ENCODE results near the gene SAYSD1.

Gene SAYSD1

DNA sequence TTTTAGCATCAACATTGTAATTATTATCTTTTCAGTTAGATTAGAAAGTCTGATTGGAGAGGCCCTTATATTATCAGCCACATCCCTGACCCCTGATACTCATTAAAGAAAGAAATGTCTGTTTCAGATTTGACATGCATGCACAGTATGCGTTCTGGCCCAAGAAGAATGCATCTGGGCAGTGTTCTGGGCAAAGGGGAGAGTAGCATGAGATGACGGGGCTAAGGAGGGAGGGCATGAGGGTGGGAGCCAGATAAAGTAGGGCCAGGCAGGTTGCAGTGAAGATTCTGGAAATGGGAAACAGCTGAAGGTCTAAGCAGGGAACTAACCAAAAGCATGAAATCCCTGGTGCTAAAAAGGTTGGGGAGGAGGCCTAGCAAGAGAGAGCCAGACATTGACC is 7.3 kb downstream of the SAYSD1 start:
- DNase-seq = no peak

DNA sequence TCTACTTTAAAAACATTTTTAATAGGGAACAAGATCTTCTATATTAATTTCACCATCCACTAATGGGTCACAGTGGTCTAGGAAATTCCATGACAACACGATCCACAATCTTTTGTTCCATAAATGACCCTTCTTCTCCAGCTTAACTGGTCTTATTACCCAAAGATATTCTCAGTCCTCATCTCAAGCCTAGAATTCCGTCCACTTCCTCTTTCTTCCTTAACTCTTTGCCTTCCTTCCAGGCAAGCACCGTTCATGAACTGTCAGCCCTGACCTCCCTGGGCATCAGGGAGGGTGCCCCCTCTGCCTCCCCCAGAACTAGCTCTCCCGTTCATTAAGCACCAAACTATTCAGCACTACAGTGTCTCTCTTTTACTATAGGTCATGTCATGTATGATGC is 8.0 kb downstream of the SAYSD1 start:
- no peak for DNase-seq

DNA sequence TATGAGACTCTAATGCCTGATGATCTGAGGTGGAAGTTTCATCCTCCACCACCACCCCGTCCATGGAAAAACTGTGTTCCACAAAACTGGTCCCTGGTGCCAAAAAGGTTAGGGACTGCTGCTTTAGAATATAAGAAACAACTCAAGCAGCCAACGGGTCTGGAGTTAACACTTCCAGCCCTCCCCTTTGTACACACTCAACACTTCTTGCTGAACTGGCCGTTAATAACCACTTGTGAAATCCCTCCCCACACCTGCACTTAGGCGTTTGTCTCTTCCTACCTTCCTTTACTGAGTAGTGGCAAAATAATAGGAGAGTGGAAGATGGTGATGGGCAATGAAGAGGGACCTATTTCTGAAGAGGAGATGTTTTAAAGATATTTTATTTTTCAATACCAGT is 10.5 kb downstream of the SAYSD1 start:
- DNase-seq = no peak

DNA sequence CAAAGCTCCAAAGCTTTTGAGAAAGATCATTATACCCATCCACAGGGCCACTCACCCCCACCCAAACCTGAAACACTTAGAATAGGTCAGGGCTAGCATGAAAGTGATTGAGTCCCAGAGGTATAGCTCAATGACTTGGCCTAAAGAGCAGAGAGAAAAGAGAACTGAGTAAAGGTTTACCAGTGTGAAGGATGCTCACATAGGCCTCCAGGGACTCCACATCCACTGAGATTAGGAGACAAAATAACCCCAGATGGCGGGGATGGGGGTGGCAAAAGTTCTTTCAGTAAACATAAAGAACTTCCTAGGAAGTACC is 12.2 kb downstream of the SAYSD1 start:
- no peak for DNase-seq

DNA sequence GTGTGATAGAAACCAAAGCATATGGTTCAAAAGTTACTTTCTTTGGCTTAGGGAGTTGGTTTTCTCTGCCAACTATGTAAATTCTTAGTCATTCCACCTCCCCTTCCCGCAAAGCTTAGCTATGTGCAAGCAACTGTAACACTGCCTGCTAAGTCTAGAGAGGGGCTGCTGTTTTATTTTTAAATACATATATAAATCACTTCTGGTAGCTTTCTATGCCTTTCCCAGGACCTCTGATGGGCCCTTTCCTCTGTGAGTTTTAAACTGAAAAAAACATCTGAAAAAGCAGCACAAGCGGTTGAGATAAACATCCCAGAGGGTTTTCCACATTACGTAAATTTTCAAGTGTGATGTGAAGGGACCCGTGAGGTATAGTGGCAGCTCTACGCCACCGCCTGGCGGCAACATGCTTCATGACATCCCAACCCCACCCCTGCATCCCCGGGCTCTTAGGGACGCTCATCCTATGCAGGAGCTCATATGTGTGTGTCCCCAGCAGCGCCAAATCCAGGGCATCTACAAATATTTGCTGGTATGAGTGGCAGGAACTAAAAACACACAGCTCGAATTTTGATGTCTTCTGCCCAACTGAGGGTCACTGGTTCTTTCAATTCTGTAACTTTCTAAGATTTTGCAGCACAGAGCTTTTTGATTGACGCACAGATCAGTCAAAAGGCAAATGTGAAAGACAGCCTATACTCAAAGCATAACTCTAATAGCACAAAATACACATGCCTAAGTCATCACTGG is 12.7 kb downstream of the SAYSD1 start:
- no peak for DNase-seq

DNA sequence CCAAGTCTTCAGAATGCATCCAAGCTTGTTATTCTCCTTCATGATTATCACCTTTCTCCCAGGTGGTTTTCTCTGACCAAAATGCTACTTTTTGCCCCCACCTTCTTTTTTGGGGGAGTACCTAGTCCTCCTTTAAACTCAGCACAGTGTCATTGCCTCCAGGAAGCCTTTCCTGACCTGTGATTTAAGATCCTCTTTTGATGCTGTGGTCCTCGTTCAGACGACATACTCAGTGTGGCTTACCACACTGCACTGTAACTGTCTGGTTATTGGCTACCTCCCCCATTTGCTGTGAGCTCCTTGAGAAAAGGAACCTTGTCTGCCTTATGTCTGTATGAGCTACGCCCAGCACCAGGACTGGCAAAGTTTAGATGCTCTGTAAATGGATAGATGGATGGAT is 14.6 kb downstream of the SAYSD1 start:
- DNase-seq = no peak

DNA sequence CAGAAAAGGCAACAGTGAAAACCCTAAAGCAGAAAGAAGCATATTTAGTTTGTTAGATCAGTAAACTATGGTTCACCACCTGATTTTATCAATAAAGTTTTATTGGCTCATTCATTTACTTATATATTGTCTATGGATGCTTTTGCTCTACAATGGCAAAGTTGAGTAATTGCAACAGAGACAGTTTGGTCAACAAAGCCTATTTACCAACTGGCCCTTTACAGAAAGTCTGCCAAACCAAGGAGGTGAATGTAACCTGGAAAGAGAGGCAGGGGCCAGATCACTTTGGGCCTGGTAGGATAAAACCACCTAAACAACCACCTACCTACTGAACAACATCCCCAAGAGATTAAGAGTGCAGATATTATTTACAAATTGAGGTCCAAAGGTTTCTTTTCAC is 19.4 kb downstream of the SAYSD1 start:
- DNase-seq = no peak

DNA sequence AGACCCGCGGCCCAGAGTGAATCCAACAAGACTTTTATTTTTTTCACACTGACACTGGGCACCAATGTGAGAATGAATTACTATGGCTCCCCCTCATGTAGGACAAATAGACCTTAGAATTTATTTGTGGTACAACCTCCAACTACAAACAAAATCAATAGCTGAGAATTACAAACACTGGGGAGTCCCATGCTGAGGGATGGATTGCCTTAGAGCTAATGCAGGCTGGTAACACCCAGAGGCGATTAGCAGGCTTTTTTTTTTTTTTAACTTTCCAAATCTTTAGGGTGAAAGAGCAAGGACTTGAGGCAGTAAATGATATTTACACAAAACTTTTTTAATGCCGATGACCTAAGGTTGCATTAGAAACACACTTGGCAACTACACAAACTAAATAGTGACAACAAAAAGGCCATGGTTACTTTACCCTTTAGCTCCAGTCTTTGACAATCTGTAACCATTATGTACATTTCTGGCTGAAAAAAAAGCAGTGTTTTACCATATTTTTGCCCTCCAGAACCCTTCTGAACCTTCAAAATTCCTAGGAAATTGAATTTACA is 21.8 kb downstream of the SAYSD1 start:
- no peak for DNase-seq

DNA sequence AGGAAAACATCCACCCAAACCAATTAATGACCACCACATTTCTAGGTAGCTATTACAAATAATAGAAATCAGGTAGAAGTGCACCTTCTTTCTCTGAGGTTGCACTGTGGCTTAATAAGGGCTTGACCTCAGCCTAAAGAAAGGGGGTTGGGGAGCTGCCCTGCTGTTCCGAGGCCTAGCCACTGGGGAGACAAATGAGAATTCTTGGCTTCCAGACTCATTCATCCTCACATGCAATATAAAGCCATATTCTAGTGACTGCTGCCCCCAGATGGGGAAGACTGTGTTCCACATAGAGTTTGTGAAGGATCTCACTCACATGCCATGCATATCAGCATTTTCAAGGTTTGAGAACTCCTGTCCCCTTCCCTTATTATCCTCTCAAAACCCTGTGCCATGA is 22.9 kb downstream of the SAYSD1 start:
- peak; percentile 63 for DNase-seq

DNA sequence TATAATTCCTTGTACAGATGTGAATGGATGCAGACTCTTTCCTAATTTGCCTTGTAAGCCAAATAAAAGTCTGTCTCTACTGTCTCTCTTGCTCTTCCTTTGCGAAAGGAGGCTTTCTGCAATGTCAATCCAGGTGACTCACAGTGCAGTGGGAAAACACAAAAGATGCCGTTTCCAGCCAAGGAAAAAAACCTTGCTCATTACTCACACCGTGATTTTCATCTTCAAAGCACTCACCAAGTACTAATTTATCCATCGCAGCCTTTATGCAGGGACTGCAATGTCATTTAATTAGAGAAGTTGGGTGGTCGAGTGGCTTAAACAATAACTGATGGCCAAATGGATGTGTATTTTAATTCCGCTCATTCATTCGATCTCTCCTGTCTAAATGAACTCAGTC is 23.8 kb downstream of the SAYSD1 start:
- peak; percentile 13 for DNase-seq

DNA sequence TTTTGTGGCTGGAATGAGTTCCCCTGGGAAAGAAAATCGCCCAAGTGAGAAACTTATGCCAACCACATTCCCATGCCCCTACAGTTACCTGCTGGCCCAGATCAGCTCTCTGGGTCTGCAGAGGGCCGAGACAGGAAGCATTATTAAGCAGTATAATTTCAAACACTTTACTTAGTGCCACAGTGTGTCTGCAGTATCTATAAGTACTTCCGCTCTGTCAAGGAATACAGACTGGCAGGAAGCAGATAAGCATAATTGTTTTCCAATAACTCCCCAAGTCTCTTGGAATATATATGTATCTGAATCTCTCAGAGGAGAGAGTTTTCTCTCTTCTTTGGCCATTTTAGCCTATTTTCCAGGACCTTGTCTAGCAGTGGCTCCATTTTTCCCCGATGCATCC is 24.9 kb downstream of the SAYSD1 start:
- no peak for DNase-seq

DNA sequence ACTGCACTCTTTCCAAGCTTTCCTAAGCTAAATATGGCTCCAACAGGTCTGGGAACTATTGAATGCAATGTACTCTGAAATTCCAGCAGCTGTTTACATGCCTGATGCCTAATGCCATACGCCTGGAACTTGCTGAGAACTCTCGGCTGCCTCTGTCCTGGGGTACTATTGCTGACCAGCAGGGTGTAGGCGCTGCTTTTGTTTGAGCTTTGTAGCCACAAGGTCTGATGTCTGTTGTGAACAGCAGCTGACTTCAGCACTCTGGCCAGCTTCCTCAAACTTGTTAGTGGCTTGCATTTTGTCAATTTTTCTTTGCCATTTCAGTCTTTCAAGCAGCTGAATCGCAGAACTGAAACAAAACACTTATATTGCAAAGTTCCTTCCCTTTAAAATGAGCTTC is 26.7 kb downstream of the SAYSD1 start:
- DNase-seq = no peak

DNA sequence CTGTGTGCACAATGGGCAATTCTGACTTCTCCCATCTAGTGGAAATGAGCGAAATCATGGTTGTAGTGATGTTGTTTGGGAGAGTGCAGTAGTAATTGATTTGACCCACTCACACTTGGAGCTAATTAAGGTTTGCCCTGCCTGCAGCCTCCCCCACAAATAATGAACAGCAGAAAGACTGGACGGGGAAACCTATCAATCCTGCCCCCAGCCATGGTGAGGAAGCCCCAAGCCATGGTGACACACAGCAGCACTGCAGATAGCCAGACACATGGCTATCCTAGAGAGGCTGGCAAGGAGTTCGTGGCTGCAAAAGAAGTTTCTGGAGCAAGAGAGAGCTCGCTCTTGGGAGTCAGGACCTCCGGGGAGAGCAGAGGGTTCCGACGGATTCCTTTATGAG is 27.8 kb downstream of the SAYSD1 start:
- DNase-seq = no peak

DNA sequence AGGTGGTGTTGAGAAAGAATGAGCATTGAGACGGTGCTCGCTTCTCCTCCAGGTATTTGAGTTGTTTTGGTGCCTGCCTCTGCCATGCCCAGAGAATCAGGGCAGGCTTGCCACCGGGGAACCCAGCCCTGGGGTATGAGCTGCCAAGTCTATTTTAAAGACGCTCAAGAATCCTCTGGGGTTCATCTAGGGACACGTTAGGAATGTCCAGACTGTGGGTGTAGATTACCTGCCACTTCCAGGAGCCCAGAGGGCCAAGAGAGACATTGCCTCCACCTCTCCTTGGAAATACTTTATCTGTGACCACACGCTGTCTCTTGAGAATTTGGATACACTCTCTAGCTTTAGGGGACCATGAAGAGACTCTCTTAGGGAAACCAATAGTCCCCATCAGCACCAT is 28.3 kb downstream of the SAYSD1 start:
- no peak for DNase-seq

DNA sequence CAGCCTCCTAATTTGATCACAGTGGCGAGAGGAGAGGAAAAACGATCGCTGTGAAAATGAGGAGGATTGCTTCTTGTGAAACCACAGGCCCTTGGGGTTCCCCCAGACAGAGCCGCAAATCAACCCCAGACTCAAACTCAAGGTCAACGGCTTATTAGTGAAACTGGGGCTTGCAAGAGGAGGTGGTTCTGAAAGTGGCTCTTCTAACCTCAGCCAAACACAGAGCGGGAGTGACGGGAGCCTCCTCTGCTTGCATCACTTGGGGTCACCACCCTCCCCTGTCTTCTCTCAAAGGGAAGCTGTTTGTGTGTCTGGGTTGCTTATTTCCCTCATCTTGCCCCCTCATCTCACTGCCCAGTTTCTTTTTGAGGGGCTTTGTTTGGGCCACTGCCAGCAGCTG is 28.7 kb downstream of the SAYSD1 start:
- DNase-seq = no peak

DNA sequence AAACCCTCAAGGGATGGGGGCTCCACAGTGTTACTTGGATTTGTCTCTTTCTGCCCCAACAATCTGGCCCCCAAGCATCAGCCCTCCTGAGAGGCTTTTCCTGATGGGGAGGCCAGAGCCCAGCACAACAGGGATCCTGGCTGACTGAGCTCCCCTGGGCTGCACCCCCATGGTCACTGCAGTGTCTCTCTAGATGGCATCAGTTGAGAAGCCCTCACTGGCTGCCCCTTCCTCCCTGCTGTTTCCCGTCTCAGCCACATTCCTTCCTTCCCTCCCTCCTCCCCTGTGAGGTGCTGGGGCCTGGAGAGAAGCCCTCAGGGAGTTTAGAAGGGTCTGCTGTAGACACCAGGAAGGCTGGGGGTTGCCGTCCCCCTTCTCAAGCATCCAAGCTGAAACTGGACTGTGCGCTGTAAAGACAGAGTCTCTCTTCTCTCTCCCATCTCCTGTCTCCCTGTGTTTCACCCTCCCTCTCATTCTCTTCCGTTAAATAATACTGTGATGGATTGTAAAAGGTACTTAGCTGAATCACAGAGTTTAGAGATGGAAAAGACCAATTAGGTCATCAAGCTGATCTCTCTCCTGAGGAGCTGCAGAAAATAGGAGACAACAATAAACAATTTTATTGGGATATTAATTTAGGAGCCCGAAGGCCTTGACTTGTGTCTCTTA is 29.7 kb downstream of the SAYSD1 start:
- DNase-seq = no peak

DNA sequence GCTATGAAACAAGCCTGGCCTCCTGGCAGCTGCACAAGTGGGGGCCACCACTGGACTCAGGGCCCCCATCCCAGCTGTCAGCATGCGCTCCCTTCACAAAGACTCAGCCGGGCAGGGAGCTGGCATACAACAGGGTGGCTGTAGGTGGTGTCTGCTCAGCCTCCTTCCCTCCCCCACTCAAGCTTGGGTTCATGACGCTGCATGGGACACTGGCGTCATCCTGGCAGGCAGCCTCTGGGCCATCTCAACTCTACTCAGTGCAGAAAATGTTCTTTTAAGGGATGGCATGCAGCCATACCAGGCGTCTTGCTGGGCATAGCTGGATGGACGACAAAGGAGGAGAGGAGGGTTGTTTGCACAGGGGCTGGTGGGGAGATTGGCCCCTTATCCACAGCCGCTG is 30.5 kb downstream of the SAYSD1 start:
- DNase-seq = peak; percentile 42

DNA sequence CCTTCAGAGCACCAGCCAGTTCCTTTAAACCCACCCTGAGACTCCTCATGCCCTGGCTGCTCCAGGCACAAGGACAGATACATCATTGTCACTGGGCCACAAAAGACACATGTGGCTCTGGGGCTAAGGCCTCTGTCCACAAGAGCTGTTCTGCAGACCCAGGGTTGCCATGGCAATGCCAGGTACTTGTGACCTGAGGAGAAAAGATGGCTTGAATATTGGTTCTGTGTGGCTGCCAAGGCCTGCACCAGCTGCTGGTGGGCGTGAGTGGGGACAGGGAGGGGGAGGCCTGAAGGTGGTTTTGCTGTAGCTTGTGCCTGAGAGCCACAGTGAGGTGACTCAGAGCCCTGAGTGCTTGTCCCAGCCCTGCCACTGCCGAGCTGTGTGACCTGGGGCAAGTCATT is 31.8 kb downstream of the SAYSD1 start:
- DNase-seq = peak; percentile 92

DNA sequence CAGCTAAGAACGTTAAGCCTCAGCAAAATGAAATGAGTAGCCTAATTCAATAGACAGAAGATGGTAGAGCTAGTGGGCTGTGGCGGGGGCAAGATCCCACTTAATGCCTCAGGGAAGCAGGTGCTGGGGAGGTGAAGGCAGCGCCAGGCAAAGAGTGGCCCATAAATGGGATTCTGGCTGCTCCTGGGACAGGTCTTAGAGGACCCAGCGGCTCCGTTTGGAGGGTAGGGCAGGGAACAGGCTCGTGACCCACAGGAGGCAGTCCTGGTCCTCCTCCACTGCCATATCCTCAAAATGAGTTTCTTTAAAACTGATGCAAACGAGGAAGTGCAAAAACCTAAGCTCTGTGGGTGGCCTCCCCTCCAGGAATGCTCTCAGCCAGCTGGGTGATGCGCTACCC is 32.7 kb downstream of the SAYSD1 start:
- DNase-seq = no peak

DNA sequence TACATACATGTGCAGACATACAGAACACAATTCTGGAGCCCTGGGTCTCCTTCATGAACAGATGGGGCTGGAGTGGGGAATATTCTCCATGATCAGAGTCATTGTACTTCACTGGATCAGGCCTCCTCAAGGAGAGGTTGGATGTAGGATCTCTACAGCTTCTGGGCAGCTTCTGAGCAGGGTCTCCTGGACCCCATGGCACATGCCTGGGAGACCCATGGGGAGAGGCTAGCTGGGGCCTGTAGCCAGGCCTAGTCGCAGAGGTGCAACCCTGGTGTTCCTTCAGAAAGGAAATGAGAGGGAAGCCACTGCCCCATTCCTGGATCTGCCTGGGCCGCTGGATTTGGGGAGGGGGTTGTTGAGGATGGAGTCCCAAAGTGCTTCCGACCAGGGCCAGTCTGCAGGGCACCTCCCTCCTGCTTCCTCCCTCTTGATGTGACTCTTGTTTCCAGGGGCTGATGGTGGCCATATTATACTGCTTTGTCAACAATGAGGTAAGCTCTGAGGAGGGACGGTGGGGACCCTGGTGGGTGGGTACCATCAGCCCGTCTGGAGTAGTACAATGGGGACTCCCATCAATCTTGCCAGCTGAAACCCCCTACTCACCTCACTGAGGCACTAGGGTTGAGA is 34.6 kb downstream of the SAYSD1 start:
- no peak for DNase-seq

DNA sequence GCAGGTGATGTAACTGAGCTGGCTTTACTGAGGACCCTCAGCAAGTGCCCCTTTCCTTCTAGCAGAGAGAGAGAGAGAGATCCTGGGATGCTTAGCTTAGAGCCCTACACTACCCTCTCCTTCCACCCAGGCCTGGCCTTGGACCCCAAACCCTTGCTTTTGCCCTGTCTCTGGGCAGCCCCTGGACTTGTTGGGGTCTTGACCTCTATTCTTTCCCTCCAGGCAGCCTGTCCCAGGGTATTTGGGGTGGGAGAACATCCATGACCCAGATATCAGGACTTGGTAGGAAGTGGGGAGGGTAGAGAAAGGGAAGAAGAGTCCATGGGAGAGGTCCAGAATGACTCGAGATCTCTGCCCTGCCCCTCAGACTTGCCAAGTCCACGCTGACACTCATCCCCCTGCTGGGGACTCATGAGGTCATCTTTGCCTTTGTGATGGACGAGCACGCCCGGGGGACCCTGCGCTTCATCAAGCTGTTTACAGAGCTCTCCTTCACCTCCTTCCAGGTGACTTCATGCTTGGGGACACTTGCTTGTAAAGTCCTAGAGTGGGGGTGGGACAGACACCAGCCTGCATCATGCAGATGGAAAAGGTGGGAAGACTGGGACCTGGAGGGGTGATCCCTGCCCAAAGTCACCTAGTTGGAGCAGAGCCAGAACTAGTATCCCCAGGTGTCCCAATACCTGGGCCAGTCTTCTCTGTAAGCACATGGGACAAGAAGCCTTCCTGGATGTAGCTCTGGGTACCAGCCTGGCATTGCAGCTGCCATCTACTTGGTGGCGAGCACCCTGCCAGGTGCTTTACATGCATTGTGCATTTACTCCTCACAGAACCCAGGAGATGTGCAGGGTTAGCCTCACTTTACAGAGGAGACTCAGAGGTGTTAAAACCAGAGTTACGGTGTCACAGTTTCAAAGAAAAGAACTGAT is 35.5 kb downstream of the SAYSD1 start:
- no peak for DNase-seq

DNA sequence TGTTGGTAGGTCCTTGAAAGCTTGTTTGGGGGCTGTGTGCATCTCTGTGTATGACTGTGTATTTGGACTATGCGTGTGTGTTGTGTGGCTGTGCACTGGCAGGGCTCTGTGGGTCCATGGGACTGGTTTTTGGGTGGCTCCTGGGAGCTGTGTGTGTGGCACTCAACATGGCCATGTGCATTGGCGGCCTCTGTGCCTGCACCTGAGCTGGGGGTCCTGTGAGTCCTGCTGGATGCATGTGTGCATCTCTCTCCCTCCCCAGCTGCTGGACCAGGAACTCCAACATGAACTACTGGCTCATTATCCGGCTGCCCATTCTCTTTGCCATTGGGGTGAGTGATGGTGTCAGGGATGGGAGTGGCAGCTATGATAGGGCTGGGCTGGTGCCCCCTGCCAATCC is 36.3 kb downstream of the SAYSD1 start:
- no peak for DNase-seq

Measured in NCI-H1092 (cell line).